Measurements from ENCODE around the gene DIAPH3.

The DIAPH3 gene

DNA sequence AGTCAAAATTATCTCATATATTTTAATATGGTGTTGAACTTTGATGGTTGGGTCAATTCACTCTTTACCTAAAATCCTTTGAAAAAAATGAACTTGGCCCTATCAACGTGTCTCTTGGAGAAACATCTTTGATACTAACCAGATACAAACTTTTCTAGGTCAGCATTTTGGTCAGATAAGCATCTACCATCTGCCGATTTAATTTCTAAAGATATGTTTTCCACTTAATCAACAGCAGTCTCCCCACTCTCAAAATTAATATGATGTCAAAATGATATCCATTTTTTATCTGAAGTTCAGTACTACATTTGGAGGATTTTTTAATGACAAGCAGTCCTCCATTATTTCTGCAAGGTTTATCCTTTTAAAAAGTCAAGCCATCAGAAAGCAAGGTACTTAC lies 288.8 kb downstream of the DIAPH3 start:
- DNase-seq (ENCODE audit: low read depth in 2 of 2) = no peak

DNA sequence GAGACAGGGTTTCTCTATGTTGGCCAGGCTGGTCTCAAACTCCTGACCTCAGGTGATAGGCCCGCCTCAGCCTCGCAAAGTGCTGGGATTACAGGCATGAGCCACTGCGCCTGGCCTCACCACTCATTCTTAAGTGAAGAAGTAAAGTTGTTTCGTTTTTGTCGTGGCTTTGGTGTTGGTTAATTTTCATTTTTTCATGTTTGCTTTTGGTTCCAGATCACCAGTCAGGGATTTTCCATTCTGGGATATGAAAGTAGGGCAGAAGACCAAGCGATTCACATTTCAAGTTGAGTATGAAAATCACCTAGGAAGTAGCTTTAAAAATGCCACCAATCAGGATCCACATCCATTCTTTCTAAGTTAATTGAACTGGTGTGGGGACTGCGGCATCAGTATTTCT lies 289.9 kb downstream of the DIAPH3 start:
- no peak for DNase-seq (ENCODE audit: low read depth in 2 of 2)

DNA sequence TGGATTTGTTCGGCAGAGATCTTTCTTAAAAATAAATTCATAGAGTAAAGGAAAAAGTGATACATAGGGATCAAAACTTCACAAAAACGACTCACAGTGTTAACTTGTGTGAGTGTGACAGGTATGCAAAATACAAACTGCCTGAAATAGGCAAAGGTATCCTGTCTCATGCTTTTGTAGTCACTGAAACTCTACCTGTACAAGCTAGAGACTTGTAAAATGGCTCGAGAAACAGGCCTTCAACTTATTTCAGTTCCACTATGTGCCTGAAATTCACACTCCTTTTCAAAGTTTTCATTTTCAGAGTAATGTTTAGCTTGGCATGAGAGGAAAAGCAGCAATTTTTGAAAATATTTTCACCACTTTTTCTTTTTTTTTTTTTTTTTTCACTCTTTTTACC lies 290.4 kb downstream of the DIAPH3 start:
- DNase-seq (ENCODE audit: low read depth in 2 of 2) = no peak

- no peak for DNase-seq (ENCODE audit: low read depth in 2 of 2)
Observed at GRCh38 chr13:59867867-59868266, 295.9 kb downstream of the DIAPH3 start.

- no peak for DNase-seq (ENCODE audit: low read depth in 2 of 2)
Observed at GRCh38 chr13:59865398-59865797, 298.3 kb downstream of the DIAPH3 start.

DNA sequence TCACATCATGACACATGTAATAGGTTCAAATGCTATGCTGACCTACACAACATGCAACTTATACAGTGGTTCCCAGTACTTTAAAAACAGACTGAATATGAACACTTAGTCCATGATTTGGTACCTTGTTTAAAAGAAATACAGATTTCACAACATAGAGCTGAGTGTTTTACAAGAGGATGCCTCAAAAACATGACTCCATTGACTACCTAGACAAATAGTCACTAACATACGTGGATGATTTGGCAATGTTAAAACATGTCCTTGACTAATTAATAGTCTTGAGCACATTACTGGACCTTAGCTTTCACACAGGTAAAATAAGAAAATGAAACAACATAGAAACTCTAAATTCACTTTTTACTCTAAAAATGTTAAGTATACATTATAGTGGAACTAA lies 300.1 kb downstream of the DIAPH3 start:
- no peak for DNase-seq (ENCODE audit: low read depth in 2 of 2)

GRCh38 chr13:59861676-59862075 lies 302.1 kb downstream of the DIAPH3 start:
- no peak for DNase-seq (ENCODE audit: low read depth in 2 of 2)

DNA sequence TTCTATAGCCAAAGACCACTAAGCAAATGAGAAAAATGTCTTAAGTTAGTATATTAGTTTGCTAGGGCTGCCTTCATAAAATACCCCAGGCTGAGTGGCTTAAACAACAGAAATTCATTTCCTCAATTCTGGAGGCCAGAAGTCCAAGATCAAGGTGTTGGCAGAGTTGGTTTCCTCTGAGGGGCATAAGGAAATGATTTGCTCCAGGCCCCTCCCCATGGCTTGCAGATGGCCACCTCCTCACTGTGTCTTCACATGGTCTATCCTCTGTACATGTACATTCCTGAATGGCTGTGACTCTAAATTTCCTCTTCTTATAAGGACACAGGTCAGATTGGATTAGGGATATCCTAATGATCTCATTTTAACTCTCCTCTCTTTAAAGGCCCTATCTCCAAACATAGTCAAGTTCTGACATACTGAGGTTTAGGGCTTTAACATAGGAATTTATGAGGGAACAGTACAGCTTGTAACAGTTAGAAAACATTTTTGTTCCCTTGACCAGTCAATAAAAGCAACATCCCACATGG lies 307.4 kb downstream of the DIAPH3 start:
- DNase-seq (ENCODE audit: low read depth in 2 of 2) = no peak

GRCh38 chr13:59846845-59847620 lies 316.7 kb downstream of the DIAPH3 start:
- no peak for DNase-seq (ENCODE audit: low read depth in 2 of 2)

GRCh38 chr13:59843040-59843439 lies 320.7 kb downstream of the DIAPH3 start:
- no peak for DNase-seq (ENCODE audit: low read depth in 2 of 2)

DNA sequence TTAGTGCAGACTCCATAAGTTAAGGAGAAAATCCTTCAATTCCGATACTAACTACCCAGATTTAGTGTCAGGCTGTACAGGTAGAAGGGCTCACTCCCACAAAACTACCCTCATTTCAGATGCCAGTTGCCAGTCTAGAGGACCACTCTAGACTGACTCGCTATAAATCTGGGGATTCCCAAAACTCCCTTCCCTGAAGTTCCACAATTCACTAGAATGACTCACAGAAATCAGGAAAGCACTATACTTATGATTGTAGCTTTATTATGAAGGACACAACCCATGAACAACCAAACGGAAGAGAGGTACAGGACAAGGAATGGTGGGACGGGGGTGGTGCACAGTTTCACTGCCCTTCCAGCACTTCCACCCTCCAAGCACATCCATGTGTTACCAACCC lies 321.2 kb downstream of the DIAPH3 start:
- no peak for DNase-seq (ENCODE audit: low read depth in 2 of 2)

- no peak for DNase-seq (ENCODE audit: low read depth in 2 of 2)
Observed at GRCh38 chr13:59839186-59839585, 324.5 kb downstream of the DIAPH3 start.

- DNase-seq (ENCODE audit: low read depth in 2 of 2) = no peak
Observed at GRCh38 chr13:59837101-59837500, 326.6 kb downstream of the DIAPH3 start.

GRCh38 chr13:59835569-59835968 lies 328.2 kb downstream of the DIAPH3 start:
- DNase-seq (ENCODE audit: low read depth in 2 of 2) = no peak

GRCh38 chr13:59834801-59835200 lies 328.9 kb downstream of the DIAPH3 start:
- no peak for DNase-seq (ENCODE audit: low read depth in 2 of 2)

- DNase-seq (ENCODE audit: low read depth in 2 of 2) = no peak
Observed at GRCh38 chr13:59829690-59830089, 334.0 kb downstream of the DIAPH3 start.

GRCh38 chr13:59823486-59823885 lies 340.2 kb downstream of the DIAPH3 start:
- DNase-seq (ENCODE audit: low read depth in 2 of 2) = no peak

DNA sequence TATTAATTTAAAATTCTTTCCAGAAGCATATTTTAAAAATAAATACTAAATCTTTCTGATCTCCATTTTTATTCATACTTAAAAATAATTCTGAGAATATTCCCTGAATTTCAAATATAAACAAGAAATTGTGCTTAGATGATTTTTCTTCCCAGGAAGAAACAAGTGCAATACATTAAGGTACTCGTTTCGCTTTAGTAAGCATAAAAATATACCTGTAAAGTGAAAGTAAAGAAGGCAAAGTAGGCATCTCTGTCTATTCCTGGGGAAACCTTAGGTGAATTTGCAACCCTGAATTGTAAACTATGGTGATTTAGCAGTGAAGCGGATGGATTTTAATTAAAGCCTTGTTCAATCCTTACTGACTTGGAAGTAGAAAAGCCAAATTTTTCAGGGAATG lies 354.2 kb downstream of the DIAPH3 start:
- no peak for DNase-seq (ENCODE audit: low read depth in 2 of 2)

GRCh38 chr13:59806801-59807200 lies 356.9 kb downstream of the DIAPH3 start:
- no peak for DNase-seq (ENCODE audit: low read depth in 2 of 2)

GRCh38 chr13:59801107-59801880 lies 362.4 kb downstream of the DIAPH3 start:
- DNase-seq (ENCODE audit: low read depth in 2 of 2) = no peak

DNA sequence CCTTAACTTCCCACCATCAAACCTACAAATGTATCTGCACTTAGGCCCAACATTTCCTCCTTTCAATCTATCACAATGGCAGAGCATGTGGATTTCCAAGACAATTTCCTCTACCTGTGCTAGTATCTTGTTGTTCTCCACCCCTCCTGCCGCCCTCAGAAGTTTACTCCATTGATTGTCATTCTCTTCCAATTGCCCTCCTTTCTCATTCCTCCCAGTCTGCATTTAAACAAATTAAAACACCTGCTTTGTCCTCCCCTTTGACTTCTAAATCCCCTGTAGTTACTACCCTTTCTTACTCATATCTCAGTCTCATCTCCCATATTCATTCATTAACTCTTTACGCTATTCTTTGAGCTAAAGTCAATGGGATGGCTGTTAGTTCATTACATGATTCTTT lies 370.6 kb downstream of the DIAPH3 start:
- no peak for DNase-seq (ENCODE audit: low read depth in 2 of 2)

DNA sequence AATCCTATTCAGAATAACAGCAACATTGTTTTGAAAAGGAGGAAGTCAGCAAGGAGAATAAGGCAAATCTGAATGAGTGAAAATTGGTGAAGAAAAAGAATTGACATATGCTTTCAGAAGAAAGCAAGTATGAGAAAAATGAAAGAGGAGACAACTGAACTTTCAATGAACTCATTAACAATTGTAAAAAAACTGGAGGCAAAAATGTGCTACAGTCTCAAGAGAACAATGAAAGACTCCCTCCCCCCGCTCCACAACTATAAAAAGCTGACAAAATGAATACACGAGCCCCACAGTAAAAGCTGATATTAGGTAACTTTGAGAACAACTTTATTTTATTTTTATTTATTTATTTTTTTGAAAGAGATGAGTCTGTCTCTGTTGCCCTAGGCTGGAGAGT lies 373.1 kb downstream of the DIAPH3 start:
- no peak for DNase-seq (ENCODE audit: low read depth in 2 of 2)

- DNase-seq (ENCODE audit: low read depth in 2 of 2) = no peak
Observed at GRCh38 chr13:59789558-59789957, 374.2 kb downstream of the DIAPH3 start.

Measured in stimulated activated CD8-positive, alpha-beta memory T cell treated with anti-CD3 and anti-CD28 coated beads, Interleukin-15, amount 100 ng/mL, for 4 hours (primary cell).